RWPE2 (cell line): Measurements from ENCODE around the gene SPATA2.
A peak's percentile ranks its signal among the peaks of the same experiment; 100 is the strongest.

Experiments used
- ATAC-seq: fragments of 200-7000 bp; cut with Tn5 transposase; 3 replicates; pipeline ENCODE4 v1.9.1; 2021; ENCODE audit warnings: low read depth
- DNase-seq: peaks from one replicate; pipeline ENCODE4 v3.0.0-alpha.2; 2020; ENCODE audit warnings: low spot score
- H3K27ac ChIP-seq: fragments of 450-650 bp; 2 replicates; pipeline ENCODE4 v1.5.1; 2017; ENCODE audit warnings: mild to moderate bottlenecking; ENCODE audit not compliant: poor library complexity, severe bottlenecking
- H3K27me3 ChIP-seq: fragments of 250-450 bp; sonication (Bioruptor Pico); 2 replicates; pipeline ENCODE4 v1.5.1; 2021; ENCODE audit warnings: mild to moderate bottlenecking, moderate library complexity; ENCODE audit not compliant: insufficient read depth, poor library complexity, severe bottlenecking
- H3K36me3 ChIP-seq: fragments of 250-450 bp; sonication (Bioruptor Pico); 2 replicates; pipeline ENCODE4 v1.5.1; 2020; ENCODE audit warnings: low read depth, mild to moderate bottlenecking, moderate library complexity
- H3K4me1 ChIP-seq: fragments of 250-450 bp; sonication (Bioruptor Pico); 2 replicates; pipeline ENCODE4 v1.5.1; 2021; ENCODE audit warnings: mild to moderate bottlenecking, moderate library complexity; ENCODE audit not compliant: insufficient read depth, poor library complexity, severe bottlenecking
- H3K4me3 ChIP-seq: fragments of 250-450 bp; sonication (Bioruptor Pico); 2 replicates; pipeline ENCODE4 v1.5.1; 2021; ENCODE audit warnings: mild to moderate bottlenecking, moderate library complexity; ENCODE audit not compliant: severe bottlenecking
- H3K9me3 ChIP-seq: fragments of 250-450 bp; sonication (Bioruptor Pico); 2 replicates; pipeline ENCODE4 v1.5.1; 2021; ENCODE audit warnings: mild to moderate bottlenecking, moderate library complexity; ENCODE audit not compliant: severe bottlenecking
- TF ChIP-seq, protein P1 (sequence below): fragments of 450-650 bp; IDR thresholded peaks from one replicate; pipeline ENCODE4 v1.5.1; 2017; ENCODE audit warnings: mild to moderate bottlenecking, moderate library complexity; ENCODE audit not compliant: poor library complexity, severe bottlenecking

Gene SPATA2

DNA sequence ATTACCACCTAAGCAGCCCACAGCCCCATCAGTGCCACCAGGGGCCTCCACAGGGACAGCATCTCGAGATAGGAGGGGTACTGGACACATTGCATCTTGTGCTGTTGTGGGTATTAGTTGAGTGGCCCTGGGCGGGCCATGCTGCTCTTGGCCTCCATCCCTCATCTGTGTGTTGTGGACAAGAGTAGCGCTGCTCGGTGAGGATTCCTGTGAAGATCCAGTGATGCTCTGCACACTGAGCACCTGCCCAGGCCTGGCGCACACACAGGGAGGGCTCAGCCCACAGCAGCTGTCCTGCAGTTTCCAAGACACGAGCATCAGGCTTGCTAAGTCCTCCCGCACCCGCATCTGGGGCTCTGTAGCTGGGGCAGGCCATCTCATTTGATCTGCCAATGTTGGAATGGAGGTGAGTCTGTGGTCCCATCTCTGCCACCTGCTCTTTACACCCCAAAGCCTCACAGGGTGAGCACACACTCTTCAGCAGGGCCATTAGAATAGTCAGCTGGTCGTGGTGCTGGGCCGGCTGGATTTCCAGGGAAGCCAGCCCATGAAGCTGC lies 32.0 kb downstream of the SPATA2 start:
- H3K27me3 ChIP-seq = no peaks in the 10 kb centered on the region
- no peak overlapping the region for H3K4me3 ChIP-seq
- DNase-seq (peak; percentile 74), ATAC-seq (no peak)
- TF ChIP-seq, protein P1, sequence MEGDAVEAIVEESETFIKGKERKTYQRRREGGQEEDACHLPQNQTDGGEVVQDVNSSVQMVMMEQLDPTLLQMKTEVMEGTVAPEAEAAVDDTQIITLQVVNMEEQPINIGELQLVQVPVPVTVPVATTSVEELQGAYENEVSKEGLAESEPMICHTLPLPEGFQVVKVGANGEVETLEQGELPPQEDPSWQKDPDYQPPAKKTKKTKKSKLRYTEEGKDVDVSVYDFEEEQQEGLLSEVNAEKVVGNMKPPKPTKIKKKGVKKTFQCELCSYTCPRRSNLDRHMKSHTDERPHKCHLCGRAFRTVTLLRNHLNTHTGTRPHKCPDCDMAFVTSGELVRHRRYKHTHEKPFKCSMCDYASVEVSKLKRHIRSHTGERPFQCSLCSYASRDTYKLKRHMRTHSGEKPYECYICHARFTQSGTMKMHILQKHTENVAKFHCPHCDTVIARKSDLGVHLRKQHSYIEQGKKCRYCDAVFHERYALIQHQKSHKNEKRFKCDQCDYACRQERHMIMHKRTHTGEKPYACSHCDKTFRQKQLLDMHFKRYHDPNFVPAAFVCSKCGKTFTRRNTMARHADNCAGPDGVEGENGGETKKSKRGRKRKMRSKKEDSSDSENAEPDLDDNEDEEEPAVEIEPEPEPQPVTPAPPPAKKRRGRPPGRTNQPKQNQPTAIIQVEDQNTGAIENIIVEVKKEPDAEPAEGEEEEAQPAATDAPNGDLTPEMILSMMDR = no peak
- H3K36me3 ChIP-seq = peaks cover 38% of the 10 kb centered on the region
- H3K4me1 ChIP-seq = no peaks in the 10 kb centered on the region
- H3K9me3 ChIP-seq = no peaks in the 10 kb centered on the region
- H3K27ac ChIP-seq = no peak overlapping the region

DNA sequence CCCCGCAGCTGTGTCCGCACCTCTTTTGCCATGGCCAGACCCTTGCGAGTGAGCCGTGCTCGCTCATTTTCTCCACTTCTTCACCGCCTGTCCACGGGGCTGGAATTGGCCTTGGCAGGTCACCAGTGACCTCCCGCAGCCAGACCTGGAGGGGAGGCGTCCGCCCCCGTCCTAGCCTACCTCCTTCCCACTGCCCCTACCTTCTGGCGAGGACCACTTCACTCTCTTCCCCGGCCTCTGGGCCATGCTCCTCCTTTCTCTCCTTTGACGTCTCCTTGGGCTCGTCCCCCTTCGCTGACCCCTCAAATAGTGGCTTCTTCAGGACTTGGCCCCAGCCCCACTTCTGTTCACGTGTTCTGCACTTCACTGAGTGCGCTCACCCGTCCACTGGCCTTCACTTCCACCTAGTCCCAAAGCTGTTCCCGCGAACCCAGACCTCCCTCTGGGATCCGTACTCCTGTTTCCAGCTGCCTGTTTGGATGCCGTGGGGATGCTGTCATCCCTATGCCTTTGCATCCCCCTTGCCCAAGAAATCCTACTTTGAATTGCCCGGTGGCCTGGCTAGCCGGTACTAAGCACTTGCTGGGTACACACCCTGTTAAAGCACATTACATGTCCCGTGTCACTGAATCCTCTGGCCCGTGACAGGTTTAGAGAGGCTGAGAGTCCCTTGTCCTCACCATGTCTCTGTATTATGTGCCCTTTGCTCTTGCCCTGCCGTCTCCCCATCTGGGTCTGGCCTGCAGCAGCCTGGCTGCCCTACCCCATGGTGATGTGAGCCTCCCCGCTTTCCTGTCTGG lies 33.0 kb downstream of the SPATA2 start:
- H3K9me3 ChIP-seq = no peaks in the 10 kb centered on the region
- H3K27me3 ChIP-seq = no peaks in the 10 kb centered on the region
- H3K4me1 ChIP-seq = no peaks in the 10 kb centered on the region
- H3K36me3 ChIP-seq = peaks cover 46% of the 10 kb centered on the region
- no peak overlapping the region for H3K27ac ChIP-seq
- no peak overlapping the region for H3K4me3 ChIP-seq
- TF ChIP-seq, protein P1 = no peak
- peak; percentile 78 for DNase-seq
- no peak for ATAC-seq

DNA sequence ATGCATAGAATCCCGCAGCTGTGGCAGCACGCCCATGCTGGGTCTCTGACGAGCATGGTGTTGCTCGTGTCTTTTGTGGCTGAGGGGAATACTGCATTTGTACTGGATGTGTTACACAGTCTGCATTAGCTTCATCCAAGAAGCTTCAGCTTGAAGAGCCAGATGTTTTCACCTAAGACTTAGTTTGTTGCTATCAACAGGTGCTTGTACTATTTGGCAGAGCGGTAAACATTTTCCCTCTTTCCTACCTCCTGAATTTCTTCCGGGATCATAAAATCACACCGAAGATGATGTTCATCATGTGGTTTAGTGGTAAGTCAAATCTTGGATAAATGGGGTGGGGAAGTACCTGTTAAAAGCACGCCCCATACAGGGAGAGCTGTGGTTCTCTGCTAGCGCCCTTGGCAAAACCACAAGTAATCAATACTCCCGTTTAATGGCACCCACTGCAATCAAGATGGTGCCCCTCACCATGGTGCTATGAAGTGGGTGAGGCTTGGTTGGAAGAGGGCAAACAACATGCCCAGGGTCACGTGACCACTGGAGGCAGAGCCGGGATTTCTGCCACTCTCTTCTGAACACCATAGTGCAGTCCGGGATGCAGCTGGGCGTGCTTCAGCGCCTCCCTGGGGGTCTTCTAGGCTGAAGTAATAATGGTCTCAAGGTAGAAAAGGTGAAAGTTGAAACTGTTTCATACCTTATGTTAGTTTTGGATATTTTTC lies 34.4 kb downstream of the SPATA2 start:
- Histone ChIP-seq H3K4me1 (no peaks in the 10 kb centered on the region), H3K9me3 (no peaks in the 10 kb centered on the region), H3K4me3 (no peak overlapping the region), H3K27me3 (no peaks in the 10 kb centered on the region), H3K27ac (no peak overlapping the region), H3K36me3 (peaks cover 54% of the 10 kb centered on the region)
- TF ChIP-seq, protein P1 = no peak
- ATAC-seq = no peak
- DNase-seq = peak; percentile 71

DNA sequence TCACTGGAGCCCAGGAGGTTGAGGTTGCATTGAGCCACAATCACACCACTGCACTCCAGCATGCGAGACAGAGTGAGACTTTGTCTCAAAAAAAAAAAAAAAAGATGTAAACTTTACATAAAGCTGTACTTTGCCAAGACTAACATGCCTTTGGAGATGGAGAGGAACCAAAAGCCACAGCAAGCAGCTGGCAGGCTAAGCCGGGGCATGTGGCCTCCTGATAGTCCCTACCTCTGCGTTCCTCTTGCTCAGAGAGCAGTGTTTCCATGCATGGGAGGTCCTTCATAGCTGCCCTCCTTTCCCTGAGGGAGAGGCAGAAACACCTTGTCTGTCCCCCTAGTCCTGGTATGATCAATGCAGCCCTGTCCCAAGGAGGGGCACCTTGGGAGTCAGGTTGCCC lies 35.2 kb downstream of the SPATA2 start:
- H3K4me3 ChIP-seq = no peak overlapping the region
- ATAC-seq (no peak), DNase-seq (peak; percentile 49)
- peaks cover 52% of the 10 kb centered on the region for H3K36me3 ChIP-seq
- H3K27me3 ChIP-seq = no peaks in the 10 kb centered on the region
- no peak overlapping the region for H3K27ac ChIP-seq
- no peaks in the 10 kb centered on the region for H3K9me3 ChIP-seq
- TF ChIP-seq, protein P1 = no peak
- no peaks in the 10 kb centered on the region for H3K4me1 ChIP-seq
